Stomach (tissue), 9 donors: ENCODE data around the gene TIMM8B. TPM values are rescaled to one million over a fixed set of nuclear protein-coding genes. Genes with fewer than 3 reads are reported as not detected.

Experiments used
- DNase-seq, 2 donors: peaks; one replicate each; pipeline versions ENCODE4 v3.0.0 to v3.0.0-alpha.2; 2013 to 2019
- H3K27ac ChIP-seq, 5 donors: fragments of 200-600 bp in 4 of 5; sonication (generic) in 4 of 5; one replicate each; pipeline ENCODE4 v1.5.1; 2013 to 2019; ENCODE audit warnings: mild to moderate bottlenecking in 1 of 5, moderate library complexity in 1 of 5
- H3K27me3 ChIP-seq, 3 donors: fragments of 200-600 bp; sonication (generic); one replicate each; pipeline ENCODE4 v1.5.1; 2017 to 2019; ENCODE audit warnings: mixed run types in 1 of 3
- H3K36me3 ChIP-seq, 4 donors: fragments of 200-600 bp; sonication (generic); 1 replicate in 3 of 4; 2 replicates in 1 of 4; pipeline ENCODE4 v1.5.1; 2016 to 2019
- H3K4me1 ChIP-seq, 4 donors: fragments of 200-600 bp; sonication (generic); one replicate each; pipeline ENCODE4 v1.5.1; 2016 to 2019
- H3K4me3 ChIP-seq, 4 donors: fragments of 200-600 bp; sonication (generic) in 3 of 4; one replicate each; pipeline ENCODE4 v1.5.1; 2016 to 2019; ENCODE audit warnings: mild to moderate bottlenecking in 1 of 4
- H3K9me3 ChIP-seq, 4 donors: fragments of 200-600 bp; sonication (generic); one replicate each; pipeline ENCODE4 v1.5.1; 2016 to 2019
- CTCF ChIP-seq, 7 experiments: fragments of 450-650 bp in 4 of 7; fragments of 200-600 bp in 3 of 7; sonication (generic) in 3 of 7; IDR thresholded peaks; one replicate each; pipeline ENCODE4 v1.5.1; 2016 to 2019; ENCODE audit warnings: antibody characterized with exemption in 7 of 7, control low read depth in 2 of 7, mild to moderate bottlenecking in 1 of 7
- EP300 ChIP-seq: sonication (generic); formaldehyde crosslinking; IDR thresholded peaks from one replicate; pipeline ENCODE4 v1.6.1; 2017; ENCODE audit warnings: antibody characterized with exemption
- POLR2A ChIP-seq, 4 donors: fragments of 450-650 bp; IDR thresholded peaks; one replicate each; pipeline ENCODE4 v1.6.1; 2016; ENCODE audit warnings: antibody characterized with exemption in 4 of 4, control low read depth in 2 of 4, mild to moderate bottlenecking in 1 of 4, moderate library complexity in 1 of 4
- POLR2AphosphoS5 ChIP-seq, 3 donors: sonication (generic); formaldehyde crosslinking; IDR thresholded peaks; one replicate each; pipeline ENCODE4 v1.6.1; 2016; ENCODE audit warnings: antibody characterized with exemption in 3 of 3
- WGBS, 5 donors: extraction: QIAGEN DNeasy Blood & Tissue Kit in 3 of 5; methylation state at CpG; one replicate each; pipeline versions ENCODE4 v1.1.5 to v1.1.7; 2013 to 2018; 5-methylcytosine and 5-hydroxymethylcytosine counted together
- intact Hi-C: fragments of 100-400 bp; cut with DNase I; formaldehyde crosslinking; loops from one replicate; pipeline ENCODE4 v1.15.1; 2023; ENCODE audit warnings: low total_unique reads
- polyA plus RNA-seq, 3 donors: library from polyadenylated mRNA; stranded (reverse); fragments of 200-250 nt; gene quantifications; one replicate each; pipeline ENCODE4 v1.2.3, GENCODE V29; 2013
- total RNA-seq, 5 donors: library from RNA; depleted of rRNA; stranded (reverse); fragments of >200 nt; gene quantifications; one replicate each; pipeline versions ENCODE4 v1.1.0 to v1.2.3, GENCODE V29; 2014 to 2016
- donor health status: healthy with polysubstance abuse.
- donor health status: Bipolar disorder and iron deficiency.
- donor health status: healthy.

The TIMM8B gene
- total and polyA plus RNA-seq, 8 donors, result 13.9 to 126 (median 66.0) TPM

GRCh38 chr11:112129656-112130055 is 43.1 kb upstream of the TIMM8B start:
- 78 to 87% (median 83%) methylated on average over 5 of the region's 5 CpGs for WGBS, 5 donors
- intact Hi-C loops, result no loop called here
- Histone ChIP-seq H3K27ac (no peak overlapping the region), H3K4me3 (no peak overlapping the region), H3K9me3 (no peaks in the 10 kb centered on the region), H3K27me3 (no peaks in the 10 kb centered on the region), H3K36me3 (no peaks in the 10 kb centered on the region), H3K4me1 (peaks cover 0 to 14% (median 6%) of the 10 kb centered on the region in 4 donors)
- no peak for TF ChIP-seq EP300
- TF ChIP-seq POLR2A (IDR thresholded peaks at IDR 0.05), result no peak
- no peak for TF ChIP-seq CTCF (IDR thresholded peaks at IDR 0.05)
- TF ChIP-seq POLR2AphosphoS5 (IDR thresholded peaks at IDR 0.05), result no peak
- peak in 1 of 2 donors; percentile 23 for DNase-seq

- Histone ChIP-seq H3K36me3 (no peaks in the 10 kb centered on the region), H3K4me3 (no peak overlapping the region), H3K9me3 (no peaks in the 10 kb centered on the region), H3K27ac (no peak overlapping the region), H3K4me1 (peaks cover 0 to 14% (median 6%) of the 10 kb centered on the region in 4 donors), H3K27me3 (no peaks in the 10 kb centered on the region)
- no peak for TF ChIP-seq CTCF (IDR thresholded peaks at IDR 0.05)
- TF ChIP-seq EP300, result no peak
- no peak for TF ChIP-seq POLR2AphosphoS5 (IDR thresholded peaks at IDR 0.05)
- TF ChIP-seq POLR2A (IDR thresholded peaks at IDR 0.05), result no peak
- 43 to 68% (median 60%) methylated on average over 2 to 3 of the region's 3 CpGs for WGBS, 5 donors
- intact Hi-C loops, result no loop called here
- peak; percentile 36 to 39 for DNase-seq
Measured at GRCh38 chr11:112128483-112129121, 42.0 kb upstream of the TIMM8B start.

DNA sequence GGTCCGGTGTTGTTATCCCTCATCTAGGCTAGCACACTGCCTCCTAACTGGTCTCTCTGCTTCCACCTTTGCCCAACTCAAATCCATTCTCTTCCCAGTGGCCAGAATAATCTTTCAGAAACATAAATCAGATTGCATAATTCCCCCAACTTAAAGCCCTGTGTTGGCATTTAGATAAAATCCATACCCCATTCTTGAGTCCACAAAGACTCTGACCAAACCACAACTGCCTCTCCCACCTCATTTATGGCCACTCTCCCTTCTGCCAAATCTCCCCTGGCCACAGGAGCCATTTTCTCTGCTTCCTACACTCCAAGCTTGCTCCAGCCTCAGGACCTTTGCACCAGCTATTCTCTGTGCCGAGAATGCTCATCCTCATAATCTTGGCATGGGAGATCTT is 40.5 kb upstream of the TIMM8B start:
- Histone ChIP-seq H3K4me1 (peaks cover 0 to 14% (median 4%) of the 10 kb centered on the region in 4 donors), H3K4me3 (no peak overlapping the region), H3K27me3 (no peaks in the 10 kb centered on the region), H3K36me3 (no peaks in the 10 kb centered on the region), H3K9me3 (no peaks in the 10 kb centered on the region), H3K27ac (no peak overlapping the region)
- 97 to 100% (median 98%) methylated on average over 2 of the region's 2 CpGs for WGBS, 5 donors
- intact Hi-C loops, result no loop called here
- TF ChIP-seq CTCF (IDR thresholded peaks at IDR 0.05), result no peak
- TF ChIP-seq EP300, result no peak
- no peak for TF ChIP-seq POLR2AphosphoS5 (IDR thresholded peaks at IDR 0.05)
- no peak for TF ChIP-seq POLR2A (IDR thresholded peaks at IDR 0.05)
- no peak for DNase-seq

- no peak for DNase-seq
- intact Hi-C loops, result no loop called here
- WGBS, 5 donors, result 23 to 48% (median 33%) methylated on average over 4 of the region's 4 CpGs
- Histone ChIP-seq H3K4me3 (no peak overlapping the region), H3K27ac (no peak overlapping the region), H3K4me1 (no peaks in the 10 kb centered on the region), H3K9me3 (no peaks in the 10 kb centered on the region), H3K27me3 (no peaks in the 10 kb centered on the region), H3K36me3 (peaks cover 0 to 8% (median 3%) of the 10 kb centered on the region in 4 donors)
- TF ChIP-seq POLR2A (IDR thresholded peaks at IDR 0.05), result no peak
- no peak for TF ChIP-seq EP300
- TF ChIP-seq CTCF (IDR thresholded peaks at IDR 0.05), result no peak
- TF ChIP-seq POLR2AphosphoS5 (IDR thresholded peaks at IDR 0.05), result no peak
Measured at GRCh38 chr11:112123129-112123528, 36.6 kb upstream of the TIMM8B start.
